Panc1 (cell line): ENCODE measurements around the gene RETREG1.

ENCODE experiments used
- CTCF ChIP-seq: fragments of 450-650 bp; IDR thresholded peaks from 2 replicates; pipeline ENCODE4 v1.5.1; 2017; ENCODE audit warnings: mild to moderate bottlenecking
- REST ChIP-seq, 2 experiments: IDR thresholded peaks; 2 replicates each; pipeline ENCODE4 v1.6.1; 2011 to 2012; ENCODE audit warnings: low read depth in 2 of 2, control low read depth in 1 of 2, low read length in 1 of 2, mild to moderate bottlenecking in 1 of 2, moderate library complexity in 1 of 2; ENCODE audit not compliant: insufficient read depth in 1 of 2
- SIN3A ChIP-seq: IDR thresholded peaks from 2 replicates; pipeline ENCODE4 v1.6.1; 2012; ENCODE audit warnings: low read depth, mild to moderate bottlenecking, low read length, moderate library complexity, borderline replicate concordance; ENCODE audit not compliant: insufficient read depth
- TCF7L2 ChIP-seq: IDR thresholded peaks from 2 replicates; pipeline ENCODE4 v1.6.1; 2011; ENCODE audit warnings: mild to moderate bottlenecking, low read depth, low read length, inconsistent platforms

- TF ChIP-seq SIN3A (no peak), CTCF (no peak), TCF7L2 (no peak), REST (IDR thresholded peaks at IDR 0.05; ENCODE audit: insufficient read depth in 1 of 2, low read depth in 2 of 2, low read length in 1 of 2) (no peak)
These were observed 162.1 kb downstream of the RETREG1 start for GRCh38 chr5:16454686-16455085.
